DND-41 (cell line): ENCODE results near the gene ERC1.

Experiments
- ATAC-seq: fragments of 200-7000 bp; cut with Tn5 transposase; 3 replicates; pipeline ENCODE4 v1.9.1; 2021; ENCODE audit warnings: low read depth; ENCODE audit not compliant: insufficient read depth
- DNase-seq: peaks from one replicate; pipeline ENCODE4 v3.0.0-alpha.2; 2020
- H2AFZ ChIP-seq: 2 replicates; pipeline ENCODE4 v1.6.0; 2012; ENCODE audit warnings: low read depth, low read length
- H3K27ac ChIP-seq: 2 replicates; pipeline ENCODE4 v1.5.1; 2012; ENCODE audit warnings: low read length, inconsistent platforms
- H3K27me3 ChIP-seq: fragments of 200-600 bp; sonication (generic); 2 replicates; pipeline ENCODE4 v1.6.0; 2012; ENCODE audit warnings: low read length, mild to moderate bottlenecking, inconsistent platforms; ENCODE audit not compliant: insufficient read depth, poor library complexity
- H3K36me3 ChIP-seq: 2 replicates; pipeline ENCODE4 v1.5.1; 2012; ENCODE audit warnings: low read length, inconsistent platforms; ENCODE audit not compliant: insufficient read depth
- H3K4me1 ChIP-seq: 2 replicates; pipeline ENCODE4 v1.5.1; 2012; ENCODE audit warnings: mild to moderate bottlenecking, low read length; ENCODE audit not compliant: insufficient read depth
- H3K4me2 ChIP-seq: 2 replicates; pipeline ENCODE4 v1.6.0; 2012; ENCODE audit warnings: mild to moderate bottlenecking, moderate library complexity, low read length, inconsistent platforms; ENCODE audit not compliant: insufficient read depth
- H3K4me3 ChIP-seq, 2 experiments: fragments of 200-600 bp in 1 of 2; shearing (Covaris generic) in 1 of 2; 2 replicates each; pipeline ENCODE4 v1.5.1; 2012 to 2016; ENCODE audit warnings: inconsistent platforms in 2 of 2, low read length in 2 of 2, mild to moderate bottlenecking in 2 of 2, low read depth in 1 of 2, moderate library complexity in 1 of 2
- H3K79me2 ChIP-seq: 2 replicates; pipeline ENCODE4 v1.6.0; 2012; ENCODE audit warnings: low read length, inconsistent platforms; ENCODE audit not compliant: insufficient read depth
- H3K9ac ChIP-seq: 2 replicates; pipeline ENCODE4 v1.6.0; 2012; ENCODE audit warnings: low read depth, mild to moderate bottlenecking, inconsistent platforms, low read length, moderate library complexity
- H3K9me3 ChIP-seq: 2 replicates; pipeline ENCODE4 v1.5.1; 2012; ENCODE audit warnings: low read length, moderate library complexity, mild to moderate bottlenecking, inconsistent platforms; ENCODE audit not compliant: insufficient read depth, severe bottlenecking
- H4K20me1 ChIP-seq: 2 replicates; pipeline ENCODE4 v1.6.0; 2012; ENCODE audit warnings: low read length; ENCODE audit not compliant: insufficient read depth
- CTCF ChIP-seq: IDR thresholded peaks from 2 replicates; pipeline ENCODE4 v1.5.1; 2012; ENCODE audit warnings: borderline replicate concordance, low read length, moderate library complexity, mild to moderate bottlenecking; ENCODE audit not compliant: poor library complexity, severe bottlenecking; ENCODE audit errors: extremely low read depth
- EZH2 ChIP-seq: IDR thresholded peaks from 3 replicates; pipeline ENCODE4 v1.6.1; 2012; ENCODE audit warnings: borderline replicate concordance, low read depth, mild to moderate bottlenecking, moderate library complexity, low read length, inconsistent platforms; ENCODE audit not compliant: severe bottlenecking

ERC1 gene

GRCh38 chr12:1448336-1448735 is 457.3 kb downstream of the ERC1 start:
- H3K4me1 ChIP-seq: no peaks in the 10 kb centered on the region
- no peak for ATAC-seq

GRCh38 chr12:1453810-1454209 is 462.8 kb downstream of the ERC1 start:
- Histone ChIP-seq H3K27ac (no peak overlapping the region), H3K36me3 (peaks cover 4% of the 10 kb centered on the region; the same call in 1 of the 2 replicates), H3K4me2 (no peak overlapping the region), H3K79me2 (no peaks in the 10 kb centered on the region), H3K9me3 (no peaks in the 10 kb centered on the region), H3K9ac (no peak overlapping the region), H3K27me3 (no peaks in the 10 kb centered on the region), H4K20me1 (no peaks in the 10 kb centered on the region), H2AFZ (no peak overlapping the region), H3K4me3 (no peak overlapping the region), H3K4me1 (no peaks in the 10 kb centered on the region)
- DNase-seq (no peak), ATAC-seq (no peak)
- TF ChIP-seq CTCF: no peak
- TF ChIP-seq EZH2: no peak

More at GRCh38 chr12:1448336-1448735, 457.3 kb downstream of the ERC1 start:
- H3K79me2 ChIP-seq: no peaks in the 10 kb centered on the region
- H3K36me3 ChIP-seq: peaks cover 6% of the 10 kb centered on the region; the same call in 1 of the 2 replicates
- TF ChIP-seq EZH2 (no peak), CTCF (no peak)
- H4K20me1 ChIP-seq: no peaks in the 10 kb centered on the region
- no peak overlapping the region for H3K9ac ChIP-seq
- H3K27me3 ChIP-seq: no peaks in the 10 kb centered on the region
- no peak overlapping the region for H3K4me3 ChIP-seq
- H3K4me2 ChIP-seq: no peak overlapping the region
- no peak overlapping the region for H2AFZ ChIP-seq
- H3K9me3 ChIP-seq: no peaks in the 10 kb centered on the region
- DNase-seq: no peak
- no peak overlapping the region for H3K27ac ChIP-seq

GRCh38 chr12:1456885-1457284 is 465.9 kb downstream of the ERC1 start:
- H4K20me1 ChIP-seq: no peaks in the 10 kb centered on the region
- H3K27ac ChIP-seq: no peak overlapping the region
- H3K36me3 ChIP-seq: no peaks in the 10 kb centered on the region
- DNase-seq: no peak
- TF ChIP-seq EZH2 (no peak), CTCF (no peak)
- no peaks in the 10 kb centered on the region for H3K9me3 ChIP-seq
- no peaks in the 10 kb centered on the region for H3K27me3 ChIP-seq
- no peak overlapping the region for H2AFZ ChIP-seq
- no peak overlapping the region for H3K4me2 ChIP-seq
- H3K79me2 ChIP-seq: no peaks in the 10 kb centered on the region
- no peak overlapping the region for H3K4me3 ChIP-seq
- no peaks in the 10 kb centered on the region for H3K4me1 ChIP-seq
- ATAC-seq: no peak
- no peak overlapping the region for H3K9ac ChIP-seq

- Histone ChIP-seq H3K27ac (no peak overlapping the region), H3K9ac (no peak overlapping the region), H3K4me1 (no peaks in the 10 kb centered on the region), H3K36me3 (no peaks in the 10 kb centered on the region), H3K4me2 (no peak overlapping the region), H3K9me3 (no peaks in the 10 kb centered on the region), H3K4me3 (no peak overlapping the region), H3K79me2 (no peaks in the 10 kb centered on the region), H2AFZ (no peak overlapping the region), H4K20me1 (no peaks in the 10 kb centered on the region), H3K27me3 (no peaks in the 10 kb centered on the region)
- no peak for ATAC-seq
- TF ChIP-seq EZH2 (no peak), CTCF (no peak)
- no peak for DNase-seq
Measured at GRCh38 chr12:1457901-1458300, 466.9 kb downstream of the ERC1 start.
